ENCODE measurements around the gene MAD1L1.

Gene MAD1L1

DNA sequence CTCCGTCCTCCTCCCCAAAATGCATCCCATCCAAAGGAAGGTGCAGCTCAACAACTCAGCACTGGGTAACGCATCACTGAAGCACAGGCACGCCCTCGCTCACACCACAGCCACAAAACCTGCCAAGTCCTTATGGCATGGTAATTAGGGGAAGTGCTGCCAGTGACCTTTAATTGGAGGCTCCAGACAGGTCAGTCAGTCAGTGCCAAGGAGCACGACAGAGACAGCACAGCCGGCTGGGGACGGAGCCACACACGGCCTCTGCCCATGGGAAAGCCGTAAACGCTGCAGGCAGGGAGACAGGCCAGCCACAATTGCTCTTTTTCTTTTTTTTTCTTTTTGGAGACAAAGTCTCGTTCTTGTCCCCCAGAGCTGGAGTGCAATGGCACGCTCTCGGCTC lies 146.5 kb downstream of the MAD1L1 start:
- no peak overlapping the region for H3K4me3 ChIP-seq (ENCODE audit: low read depth, low read length)
- H3K4me1 ChIP-seq (ENCODE audit: control insufficient read depth, insufficient read depth, low read length), result no peaks in the 10 kb centered on the region
- peaks cover 8% of the 10 kb centered on the region; the same call in 1 of the 2 replicates for H3K36me3 ChIP-seq (ENCODE audit: control insufficient read depth, insufficient read depth, low read length)
- no peaks in the 10 kb centered on the region for H3K27me3 ChIP-seq (ENCODE audit: control insufficient read depth, insufficient read depth, low read length)
- H3K9ac ChIP-seq (ENCODE audit: low read depth, low read length), result no peak overlapping the region
- no peak overlapping the region for H3K27ac ChIP-seq (ENCODE audit: low read depth, low read length)
- H3K9me3 ChIP-seq (ENCODE audit: control insufficient read depth, insufficient read depth, low read length), result no peaks in the 10 kb centered on the region

GRCh38 chr7:2085804-2086203 lies 146.9 kb downstream of the MAD1L1 start:
- H3K9me3 ChIP-seq (ENCODE audit: control insufficient read depth, insufficient read depth, low read length), result no peaks in the 10 kb centered on the region
- H3K36me3 ChIP-seq (ENCODE audit: control insufficient read depth, insufficient read depth, low read length), result peaks cover 6% of the 10 kb centered on the region; the same call in 1 of the 2 replicates
- no peak overlapping the region for H3K9ac ChIP-seq (ENCODE audit: low read depth, low read length)
- no peak overlapping the region for H3K27ac ChIP-seq (ENCODE audit: low read depth, low read length)
- no peaks in the 10 kb centered on the region for H3K4me1 ChIP-seq (ENCODE audit: control insufficient read depth, insufficient read depth, low read length)
- H3K27me3 ChIP-seq (ENCODE audit: control insufficient read depth, insufficient read depth, low read length), result no peaks in the 10 kb centered on the region
- H3K4me3 ChIP-seq (ENCODE audit: low read depth, low read length), result no peak overlapping the region

DNA sequence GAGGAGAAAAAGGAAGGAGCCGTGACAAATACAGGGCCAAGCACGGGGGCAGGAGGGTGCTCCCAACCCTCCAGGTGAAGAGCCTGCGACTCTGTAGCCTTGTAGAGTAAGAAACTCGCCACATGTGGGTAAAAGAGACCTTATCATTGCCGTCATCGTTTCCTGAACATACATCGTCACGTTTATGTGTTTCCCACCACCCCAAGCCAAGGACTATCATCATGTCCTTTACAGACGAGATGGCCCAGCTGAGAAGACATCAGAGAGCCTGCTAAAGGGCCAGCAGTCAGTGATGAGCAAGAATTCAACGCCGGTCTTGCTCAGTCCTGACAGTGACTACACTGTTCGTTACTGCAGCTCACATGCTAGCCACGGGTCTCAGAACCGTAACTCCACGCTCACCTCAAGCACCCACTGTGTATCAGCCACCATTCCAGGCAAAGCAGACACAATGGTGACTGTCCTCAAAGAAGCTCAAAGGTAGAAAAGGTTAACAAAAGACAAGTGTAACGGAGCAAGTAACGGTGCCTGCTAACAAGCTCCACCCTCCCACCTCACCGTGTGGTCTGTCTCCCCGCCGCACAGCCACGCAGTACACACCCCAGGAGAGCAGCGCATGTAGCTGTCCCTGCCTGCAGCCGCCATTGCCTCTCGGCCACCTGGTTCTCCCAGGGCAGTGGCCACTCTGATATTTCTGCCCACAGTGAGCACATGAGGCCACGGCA lies 147.8 kb downstream of the MAD1L1 start:
- H3K27ac ChIP-seq (ENCODE audit: low read depth, low read length), result no peak overlapping the region
- no peaks in the 10 kb centered on the region for H3K27me3 ChIP-seq (ENCODE audit: control insufficient read depth, insufficient read depth, low read length)
- H3K9me3 ChIP-seq (ENCODE audit: control insufficient read depth, insufficient read depth, low read length), result no peaks in the 10 kb centered on the region
- H3K4me3 ChIP-seq (ENCODE audit: low read depth, low read length), result no peak overlapping the region
- H3K36me3 ChIP-seq (ENCODE audit: control insufficient read depth, insufficient read depth, low read length), result peaks cover 3% of the 10 kb centered on the region; the same call in 1 of the 2 replicates
- H3K9ac ChIP-seq (ENCODE audit: low read depth, low read length), result no peak overlapping the region
- H3K4me1 ChIP-seq (ENCODE audit: control insufficient read depth, insufficient read depth, low read length), result no peaks in the 10 kb centered on the region

DNA sequence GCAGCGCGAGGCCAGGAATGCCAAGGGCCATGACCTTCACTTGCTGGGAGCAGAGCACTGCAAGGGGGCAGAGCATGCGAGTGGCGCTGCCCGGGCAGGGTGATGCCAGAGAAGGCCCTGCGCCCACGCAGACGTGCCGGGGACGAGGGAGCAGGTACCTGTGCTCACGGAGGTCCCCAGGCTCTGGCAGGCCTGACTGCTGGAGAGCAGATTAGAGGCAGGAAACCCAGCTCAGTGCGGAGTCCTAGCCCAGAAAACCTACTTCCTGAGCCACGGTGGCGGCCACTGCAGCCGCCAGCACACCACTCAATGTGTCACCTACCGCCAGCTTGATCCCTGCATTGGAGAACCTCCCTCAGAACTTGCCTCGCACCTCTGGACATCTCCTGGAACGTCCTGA lies 148.4 kb downstream of the MAD1L1 start:
- no peaks in the 10 kb centered on the region for H3K27me3 ChIP-seq (ENCODE audit: control insufficient read depth, insufficient read depth, low read length)
- H3K9me3 ChIP-seq (ENCODE audit: control insufficient read depth, insufficient read depth, low read length), result no peaks in the 10 kb centered on the region
- H3K4me3 ChIP-seq (ENCODE audit: low read depth, low read length), result no peak overlapping the region
- H3K4me1 ChIP-seq (ENCODE audit: control insufficient read depth, insufficient read depth, low read length), result no peaks in the 10 kb centered on the region
- no peak overlapping the region for H3K27ac ChIP-seq (ENCODE audit: low read depth, low read length)
- no peak overlapping the region for H3K9ac ChIP-seq (ENCODE audit: low read depth, low read length)
- peaks cover 3% of the 10 kb centered on the region; the same call in 1 of the 2 replicates for H3K36me3 ChIP-seq (ENCODE audit: control insufficient read depth, insufficient read depth, low read length)

DNA sequence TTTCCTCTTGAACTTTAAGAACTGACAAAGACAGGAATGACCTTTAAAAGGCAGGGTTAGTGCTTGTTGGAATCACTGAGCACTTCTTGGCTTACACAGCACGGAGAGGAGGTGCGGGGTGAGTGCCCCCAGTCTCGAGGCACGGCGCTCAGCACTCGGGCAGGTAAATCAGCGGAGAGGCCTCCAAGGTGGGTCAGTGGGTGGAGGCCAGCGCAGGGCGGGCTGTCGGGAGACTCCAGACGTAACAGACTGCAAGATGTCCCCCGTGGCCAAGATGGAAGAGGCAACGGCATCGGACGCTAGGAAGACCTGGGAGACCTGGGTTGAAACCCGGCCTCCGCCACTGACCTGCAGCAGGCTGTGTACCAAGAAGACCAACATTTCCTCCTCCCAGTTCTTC lies 149.4 kb downstream of the MAD1L1 start:
- Histone ChIP-seq H3K27ac (ENCODE audit: low read depth, low read length) (no peak overlapping the region), H3K9ac (ENCODE audit: low read depth, low read length) (no peak overlapping the region), H3K4me3 (ENCODE audit: low read depth, low read length) (no peak overlapping the region), H3K4me1 (ENCODE audit: control insufficient read depth, insufficient read depth, low read length) (no peaks in the 10 kb centered on the region), H3K36me3 (ENCODE audit: control insufficient read depth, insufficient read depth, low read length) (peaks cover 3% of the 10 kb centered on the region; the same call in 1 of the 2 replicates), H3K9me3 (ENCODE audit: control insufficient read depth, insufficient read depth, low read length) (no peaks in the 10 kb centered on the region), H3K27me3 (ENCODE audit: control insufficient read depth, insufficient read depth, low read length) (no peaks in the 10 kb centered on the region)

GRCh38 chr7:2082139-2082998 lies 150.4 kb downstream of the MAD1L1 start:
- Histone ChIP-seq H3K27ac (ENCODE audit: low read depth, low read length) (no peak overlapping the region), H3K9ac (ENCODE audit: low read depth, low read length) (no peak overlapping the region), H3K36me3 (ENCODE audit: control insufficient read depth, insufficient read depth, low read length) (peaks cover 3% of the 10 kb centered on the region; the same call in 1 of the 2 replicates), H3K4me1 (ENCODE audit: control insufficient read depth, insufficient read depth, low read length) (no peaks in the 10 kb centered on the region), H3K27me3 (ENCODE audit: control insufficient read depth, insufficient read depth, low read length) (no peaks in the 10 kb centered on the region), H3K9me3 (ENCODE audit: control insufficient read depth, insufficient read depth, low read length) (no peaks in the 10 kb centered on the region), H3K4me3 (ENCODE audit: low read depth, low read length) (no peak overlapping the region)

- H3K9ac ChIP-seq (ENCODE audit: low read depth, low read length), result no peak overlapping the region
- peaks cover 6% of the 10 kb centered on the region for H3K36me3 ChIP-seq (ENCODE audit: control insufficient read depth, insufficient read depth, low read length)
- H3K27ac ChIP-seq (ENCODE audit: low read depth, low read length), result no peak overlapping the region
- no peaks in the 10 kb centered on the region for H3K9me3 ChIP-seq (ENCODE audit: control insufficient read depth, insufficient read depth, low read length)
- no peaks in the 10 kb centered on the region for H3K4me1 ChIP-seq (ENCODE audit: control insufficient read depth, insufficient read depth, low read length)
- H3K4me3 ChIP-seq (ENCODE audit: low read depth, low read length), result no peak overlapping the region
- H3K27me3 ChIP-seq (ENCODE audit: control insufficient read depth, insufficient read depth, low read length), result no peaks in the 10 kb centered on the region
Measured at GRCh38 chr7:2081526-2082135, 151.1 kb downstream of the MAD1L1 start.

DNA sequence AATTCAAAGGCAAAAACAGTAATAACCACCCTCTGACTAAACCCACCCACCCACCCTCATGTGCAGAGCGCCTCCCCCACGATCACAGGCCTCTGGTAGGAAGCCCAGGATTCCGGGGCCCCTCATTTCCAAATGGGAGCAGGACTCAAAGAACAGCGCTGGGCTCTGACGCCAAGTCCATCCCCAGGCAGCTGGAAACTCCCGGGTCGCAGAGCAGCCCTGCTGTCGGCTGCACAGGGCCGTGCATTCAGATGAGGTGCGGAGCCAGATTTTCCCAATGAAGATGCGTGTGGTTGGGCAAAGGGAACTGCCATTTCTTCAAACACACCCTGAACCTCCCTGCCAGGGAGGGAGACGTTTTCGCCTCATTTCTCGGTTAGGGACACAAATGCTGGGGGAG lies 152.3 kb downstream of the MAD1L1 start:
- no peaks in the 10 kb centered on the region for H3K4me1 ChIP-seq (ENCODE audit: control insufficient read depth, insufficient read depth, low read length)
- H3K9me3 ChIP-seq (ENCODE audit: control insufficient read depth, insufficient read depth, low read length), result no peaks in the 10 kb centered on the region
- H3K36me3 ChIP-seq (ENCODE audit: control insufficient read depth, insufficient read depth, low read length), result peaks cover 10% of the 10 kb centered on the region
- H3K27ac ChIP-seq (ENCODE audit: low read depth, low read length), result peak overlapping the region; percentile 11
- no peaks in the 10 kb centered on the region for H3K27me3 ChIP-seq (ENCODE audit: control insufficient read depth, insufficient read depth, low read length)
- H3K4me3 ChIP-seq (ENCODE audit: low read depth, low read length), result no peak overlapping the region
- no peak overlapping the region for H3K9ac ChIP-seq (ENCODE audit: low read depth, low read length)

DNA sequence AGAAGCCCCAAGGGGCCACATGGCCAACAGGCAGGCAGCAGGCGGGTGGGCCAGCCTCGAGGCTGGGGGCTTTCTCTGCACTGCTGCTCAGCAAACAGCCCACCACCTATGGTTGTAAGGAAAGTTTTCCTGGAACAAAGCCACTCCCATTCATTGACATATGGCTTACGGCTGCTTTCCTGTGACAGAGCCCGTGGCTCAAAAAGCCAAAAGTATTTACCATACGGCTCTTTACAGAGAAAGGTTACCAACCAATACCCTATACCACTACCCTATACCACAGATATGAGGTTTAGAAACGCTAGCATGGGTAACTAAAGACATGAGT lies 152.7 kb downstream of the MAD1L1 start:
- no peak overlapping the region for H3K9ac ChIP-seq (ENCODE audit: low read depth, low read length)
- H3K27ac ChIP-seq (ENCODE audit: low read depth, low read length), result peak overlapping the region; percentile 11
- H3K4me1 ChIP-seq (ENCODE audit: control insufficient read depth, insufficient read depth, low read length), result no peaks in the 10 kb centered on the region
- H3K27me3 ChIP-seq (ENCODE audit: control insufficient read depth, insufficient read depth, low read length), result no peaks in the 10 kb centered on the region
- peaks cover 10% of the 10 kb centered on the region for H3K36me3 ChIP-seq (ENCODE audit: control insufficient read depth, insufficient read depth, low read length)
- no peaks in the 10 kb centered on the region for H3K9me3 ChIP-seq (ENCODE audit: control insufficient read depth, insufficient read depth, low read length)
- H3K4me3 ChIP-seq (ENCODE audit: low read depth, low read length), result no peak overlapping the region

GRCh38 chr7:2079332-2080059 lies 153.2 kb downstream of the MAD1L1 start:
- H3K4me1 ChIP-seq (ENCODE audit: control insufficient read depth, insufficient read depth, low read length), result no peaks in the 10 kb centered on the region
- H3K36me3 ChIP-seq (ENCODE audit: control insufficient read depth, insufficient read depth, low read length), result peaks cover 10% of the 10 kb centered on the region
- H3K27ac ChIP-seq (ENCODE audit: low read depth, low read length), result peak overlapping the region; percentile 35
- no peaks in the 10 kb centered on the region for H3K27me3 ChIP-seq (ENCODE audit: control insufficient read depth, insufficient read depth, low read length)
- no peak overlapping the region for H3K9ac ChIP-seq (ENCODE audit: low read depth, low read length)
- H3K9me3 ChIP-seq (ENCODE audit: control insufficient read depth, insufficient read depth, low read length), result no peaks in the 10 kb centered on the region
- H3K4me3 ChIP-seq (ENCODE audit: low read depth, low read length), result no peak overlapping the region
